Transverse colon (tissue), 4 donors: ENCODE data around the gene SMG6.

Experiments used
- POLR2A ChIP-seq: fragments of 450-650 bp; IDR thresholded peaks from one replicate; pipeline ENCODE4 v1.6.1; 2016; ENCODE audit warnings: antibody characterized with exemption, mild to moderate bottlenecking, moderate library complexity
- POLR2AphosphoS5 ChIP-seq, 3 donors: sonication (generic); formaldehyde crosslinking; IDR thresholded peaks; one replicate each; pipeline ENCODE4 v1.6.1; 2016; ENCODE audit warnings: antibody characterized with exemption in 3 of 3
- TF ChIP-seq, protein P1 (sequence below), 5 experiments: fragments of 200-600 bp in 3 of 5; fragments of 450-650 bp in 2 of 5; sonication (generic) in 3 of 5; IDR thresholded peaks; 1 replicate in 2 of 5; 2 replicates in 3 of 5; pipeline ENCODE4 v1.5.1; 2016 to 2017; ENCODE audit warnings: antibody characterized with exemption in 5 of 5, inconsistent platforms in 3 of 5, mild to moderate bottlenecking in 2 of 5, moderate library complexity in 1 of 5

DNA sequence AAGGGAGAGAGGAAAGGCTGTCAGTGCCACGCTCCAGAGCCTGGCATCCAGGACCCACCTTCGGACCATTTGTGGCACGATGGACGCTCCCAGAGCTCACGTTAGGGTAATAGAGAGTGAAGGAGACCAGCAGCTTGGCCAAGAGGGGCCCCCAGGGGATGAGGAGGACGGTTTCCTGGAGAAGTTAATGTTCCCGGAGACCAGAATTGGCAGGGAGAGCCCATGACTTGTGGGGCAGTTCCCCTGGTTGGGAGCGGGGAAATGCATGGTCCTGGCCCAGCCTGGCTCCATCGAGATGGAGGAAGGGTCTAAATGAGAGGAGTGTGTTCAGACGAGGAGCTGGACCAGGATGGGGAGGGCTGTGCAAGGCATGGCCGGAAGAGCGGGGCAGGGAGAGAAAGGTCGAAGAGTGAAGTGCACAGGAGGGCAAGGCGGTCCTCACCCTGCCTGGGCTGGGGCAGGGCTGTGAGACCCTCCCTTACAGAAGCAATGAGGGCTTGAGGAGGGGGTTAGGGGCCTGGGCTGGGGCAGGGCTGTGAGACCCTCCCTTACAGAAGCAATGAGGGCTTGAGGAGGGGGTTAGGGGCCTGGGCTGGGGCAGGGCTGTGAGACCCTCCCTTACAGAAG, 251.5 kb downstream of the SMG6 start:
- TF ChIP-seq, protein P1, sequence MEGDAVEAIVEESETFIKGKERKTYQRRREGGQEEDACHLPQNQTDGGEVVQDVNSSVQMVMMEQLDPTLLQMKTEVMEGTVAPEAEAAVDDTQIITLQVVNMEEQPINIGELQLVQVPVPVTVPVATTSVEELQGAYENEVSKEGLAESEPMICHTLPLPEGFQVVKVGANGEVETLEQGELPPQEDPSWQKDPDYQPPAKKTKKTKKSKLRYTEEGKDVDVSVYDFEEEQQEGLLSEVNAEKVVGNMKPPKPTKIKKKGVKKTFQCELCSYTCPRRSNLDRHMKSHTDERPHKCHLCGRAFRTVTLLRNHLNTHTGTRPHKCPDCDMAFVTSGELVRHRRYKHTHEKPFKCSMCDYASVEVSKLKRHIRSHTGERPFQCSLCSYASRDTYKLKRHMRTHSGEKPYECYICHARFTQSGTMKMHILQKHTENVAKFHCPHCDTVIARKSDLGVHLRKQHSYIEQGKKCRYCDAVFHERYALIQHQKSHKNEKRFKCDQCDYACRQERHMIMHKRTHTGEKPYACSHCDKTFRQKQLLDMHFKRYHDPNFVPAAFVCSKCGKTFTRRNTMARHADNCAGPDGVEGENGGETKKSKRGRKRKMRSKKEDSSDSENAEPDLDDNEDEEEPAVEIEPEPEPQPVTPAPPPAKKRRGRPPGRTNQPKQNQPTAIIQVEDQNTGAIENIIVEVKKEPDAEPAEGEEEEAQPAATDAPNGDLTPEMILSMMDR (IDR thresholded peaks at IDR 0.05), result no peak
- no peak for TF ChIP-seq POLR2AphosphoS5 (IDR thresholded peaks at IDR 0.05)
- no peak for TF ChIP-seq POLR2A
